MCF 10A (cell line): ENCODE results near the gene SBF2. TPM values are rescaled to one million over a fixed set of nuclear protein-coding genes. Genes with fewer than 3 reads are reported as not detected.

Source experiments
- BruUV-seq: library from RNA; stranded (reverse); fragments of 400-500 nt; replicated peaks from 2 replicates; lab custom pipeline; 2021; lab: Mats Ljungman, UMichigan
- CTCF ChIA-PET: fragments of 300-600 bp; sonication (Branson Sonifier 250); formaldehyde crosslinking; extraction: SDS; loops from one replicate; lab custom pipeline; 2021; ENCODE audit warnings: antibody characterized with exemption, inconsistent platforms; lab: Yijun Ruan, JAX
- POLR2A ChIA-PET: fragments of 300-600, 350-650 bp; sonication (Branson Sonifier 250); formaldehyde crosslinking; extraction: SDS; loops from one replicate; lab custom pipeline; 2020; ENCODE audit warnings: antibody characterized with exemption, inconsistent platforms; lab: Yijun Ruan, JAX
- DNase-seq: peaks from one replicate; pipeline ENCODE4 v3.0.0-alpha.2; 2018; ENCODE audit not compliant: unreplicated experiment
- H3K27ac Mint-ChIP-seq: one replicate; pipeline ENCODE4 v1.8.0; 2022; ENCODE audit warnings: mild to moderate bottlenecking, low read depth, mixed read lengths; ENCODE audit not compliant: unreplicated experiment
- H3K27me3 Mint-ChIP-seq: one replicate; pipeline ENCODE4 v1.8.0; 2022; ENCODE audit warnings: mixed read lengths; ENCODE audit not compliant: insufficient read depth, unreplicated experiment
- H3K36me3 Mint-ChIP-seq: one replicate; pipeline ENCODE4 v1.8.0; 2022; ENCODE audit warnings: mild to moderate bottlenecking, moderate library complexity, mixed read lengths; ENCODE audit not compliant: insufficient read depth, unreplicated experiment
- H3K4me1 Mint-ChIP-seq: one replicate; pipeline ENCODE4 v1.8.0; 2022; ENCODE audit warnings: mixed read lengths; ENCODE audit not compliant: insufficient read depth, unreplicated experiment
- H3K4me3 Mint-ChIP-seq: one replicate; pipeline ENCODE4 v1.8.0; 2022; ENCODE audit warnings: mild to moderate bottlenecking, moderate library complexity, mixed read lengths; ENCODE audit not compliant: unreplicated experiment
- H3K9me3 Mint-ChIP-seq: one replicate; pipeline ENCODE4 v1.8.0; 2022; ENCODE audit warnings: mixed read lengths; ENCODE audit not compliant: unreplicated experiment
- CTCF ChIP-seq: fragments of 200-600 bp; IDR thresholded peaks from one replicate; pipeline ENCODE4 v1.8.0; 2022; ENCODE audit warnings: antibody characterized with exemption, mild to moderate bottlenecking; ENCODE audit not compliant: unreplicated experiment
- intact Hi-C: fragments of 100-400 bp; cut with micrococcal nuclease; formaldehyde crosslinking; loops from 2 replicates; pipeline ENCODE4 v1.14.1; 2022
- total RNA-seq: library from RNA; stranded (reverse); gene quantifications from 2 replicates; pipeline ENCODE4 v1.2.3, GENCODE V29; 2022

SBF2 gene
- total RNA-seq, 1 experiment from 2014 or later: 28.3 TPM

GRCh38 chr11:9780929-9781328 lies 513.1 kb downstream of the SBF2 start:
- no peak overlapping the region for H3K27ac Mint-ChIP-seq
- TF ChIP-seq CTCF: no peak
- no peak overlapping the region for H3K4me3 Mint-ChIP-seq

GRCh38 chr11:9777525-9777924 lies 516.5 kb downstream of the SBF2 start:
- Mint-ChIP-seq H3K4me1 (peaks cover 14% of the 10 kb centered on the region), H3K4me3 (no peak overlapping the region), H3K36me3 (peaks cover 40% of the 10 kb centered on the region), H3K27me3 (no peaks in the 10 kb centered on the region), H3K9me3 (no peaks in the 10 kb centered on the region), H3K27ac (no peak overlapping the region)
- ChIA-PET POLR2A (interaction anchor here (0.5 to 1.5 kb wide), 3 partner anchors 15 to 107 kb away, joined by 3 read pairs; no protein-coding TSS in a partner anchor), CTCF (interaction anchor here (0.5 to 0.6 kb wide), 2 partner anchors 39 to 705 kb away, joined by 3 read pairs; no protein-coding TSS in a partner anchor)
- BruUV-seq: no TSS peak
- DNase-seq: no peak
- intact Hi-C loops: no loop called here
- no peak for TF ChIP-seq CTCF

More at GRCh38 chr11:9780929-9781328, 513.1 kb downstream of the SBF2 start:
- H3K36me3 Mint-ChIP-seq: peaks cover 65% of the 10 kb centered on the region
- no TSS peak for BruUV-seq
- intact Hi-C loops: no loop called here
- DNase-seq: no peak
- CTCF ChIA-PET: no interaction called here
- H3K4me1 Mint-ChIP-seq: no peaks in the 10 kb centered on the region
- H3K9me3 Mint-ChIP-seq: no peaks in the 10 kb centered on the region
- no peaks in the 10 kb centered on the region for H3K27me3 Mint-ChIP-seq
- POLR2A ChIA-PET: interaction anchor here (1.3 kb wide), 1 partner anchor 21 kb away, joined by 3 read pairs; no protein-coding TSS in a partner anchor

GRCh38 chr11:9777066-9777465 lies 517.0 kb downstream of the SBF2 start:
- DNase-seq: no peak
- no peaks in the 10 kb centered on the region for H3K9me3 Mint-ChIP-seq
- no peak for TF ChIP-seq CTCF
- intact Hi-C loops: no loop called here
- POLR2A ChIA-PET: interaction anchor here (0.5 to 1.5 kb wide), 2 partner anchors 14 to 26 kb away, joined by 3 read pairs; no protein-coding TSS in a partner anchor
- H3K4me3 Mint-ChIP-seq: no peak overlapping the region
- H3K4me1 Mint-ChIP-seq: peaks cover 14% of the 10 kb centered on the region
- BruUV-seq: no TSS peak
- CTCF ChIA-PET: interaction anchor here (0.5 to 0.6 kb wide), 2 partner anchors 39 to 706 kb away, joined by 3 read pairs; no protein-coding TSS in a partner anchor
- H3K36me3 Mint-ChIP-seq: peaks cover 35% of the 10 kb centered on the region
- H3K27ac Mint-ChIP-seq: no peak overlapping the region
- no peaks in the 10 kb centered on the region for H3K27me3 Mint-ChIP-seq

- DNase-seq: no peak
- intact Hi-C loops: no loop called here
- BruUV-seq: no TSS peak
- Mint-ChIP-seq H3K4me3 (no peak overlapping the region), H3K4me1 (peaks cover 14% of the 10 kb centered on the region), H3K27ac (no peak overlapping the region), H3K27me3 (no peaks in the 10 kb centered on the region), H3K36me3 (peaks cover 26% of the 10 kb centered on the region), H3K9me3 (no peaks in the 10 kb centered on the region)
- ChIA-PET POLR2A (no interaction called here), CTCF (interaction anchor here (0.7 kb wide), 1 partner anchor 38 kb away, joined by 3 read pairs; no protein-coding TSS in a partner anchor)
- no peak for TF ChIP-seq CTCF
These were observed 517.8 kb downstream of the SBF2 start for GRCh38 chr11:9776203-9776602.
